Neural cell (in vitro differentiated cells): Measurements from ENCODE around the gene NOPCHAP1. TPM values are rescaled to one million over a fixed set of nuclear protein-coding genes. Genes with fewer than 3 reads are reported as not detected.

Experiments
- H2AFZ ChIP-seq: fragments of 200-600, 300-800 bp; sonication (generic), shearing (Covaris generic); 2 replicates; pipeline ENCODE4 v1.6.0; 2014; ENCODE audit warnings: low read depth, mild to moderate bottlenecking, antibody characterized with exemption, low read length, moderate library complexity
- H3F3A ChIP-seq: fragments of 200-600 bp; shearing (Covaris generic); 2 replicates; pipeline ENCODE4 v1.6.1; 2016; ENCODE audit warnings: mild to moderate bottlenecking, moderate library complexity, mixed read lengths, antibody characterized with exemption, low read length; ENCODE audit not compliant: insufficient read depth, poor library complexity, severe bottlenecking
- H3K27ac ChIP-seq: fragments of 200-600, 300-800 bp; sonication (generic), shearing (Covaris generic); 2 replicates; pipeline ENCODE4 v1.5.1; 2014; ENCODE audit warnings: mild to moderate bottlenecking, low read length, moderate library complexity
- H3K27me3 ChIP-seq: fragments of 300-800, 200-600 bp; sonication (generic), shearing (Covaris generic); 2 replicates; pipeline ENCODE4 v1.6.0; 2014; ENCODE audit warnings: mild to moderate bottlenecking, low read depth, low read length, moderate library complexity; ENCODE audit not compliant: insufficient read depth
- H3K36me3 ChIP-seq: fragments of 300-800, 200-600 bp; sonication (generic), shearing (Covaris generic); 2 replicates; pipeline ENCODE4 v1.5.1; 2014; ENCODE audit warnings: mild to moderate bottlenecking, antibody characterized with exemption, low read length, moderate library complexity; ENCODE audit not compliant: insufficient read depth
- H3K4me2 ChIP-seq: fragments of 300-800, 200-600 bp; sonication (generic), shearing (Covaris generic); 2 replicates; pipeline ENCODE4 v1.6.0; 2014; ENCODE audit warnings: mild to moderate bottlenecking, low read length
- H3K4me3 ChIP-seq: fragments of 300-800, 200-600 bp; sonication (generic), shearing (Covaris generic); 2 replicates; pipeline ENCODE4 v1.5.1; 2014; ENCODE audit warnings: mild to moderate bottlenecking, low read length, moderate library complexity
- H3K79me2 ChIP-seq: fragments of 200-600 bp; shearing (Covaris generic); replicated peaks from 2 replicates; pipeline ENCODE4 v1.6.0; 2014; ENCODE audit warnings: mild to moderate bottlenecking, low read length, moderate library complexity; ENCODE audit not compliant: insufficient read depth
- H3K9ac ChIP-seq: fragments of 300-800, 200-600 bp; sonication (generic), shearing (Covaris generic); 2 replicates; pipeline ENCODE4 v1.6.1; 2016; ENCODE audit warnings: mild to moderate bottlenecking, low read length, mixed read lengths
- H3K9me2 ChIP-seq: fragments of 200-600 bp; shearing (Covaris generic); 2 replicates; pipeline ENCODE4 v1.6.1; 2016; ENCODE audit warnings: mild to moderate bottlenecking, low read length, mixed read lengths; ENCODE audit not compliant: insufficient read depth
- H3K9me3 ChIP-seq: fragments of 200-600, 300-800 bp; sonication (generic), shearing (Covaris generic); 2 replicates; pipeline ENCODE4 v1.6.1; 2016; ENCODE audit warnings: mild to moderate bottlenecking, mixed run types, low read length, moderate library complexity, mixed read lengths
- H4K20me1 ChIP-seq: fragments of 200-600 bp; shearing (Covaris generic); 2 replicates; pipeline ENCODE4 v1.6.1; 2016; ENCODE audit warnings: mild to moderate bottlenecking, mixed run types; ENCODE audit not compliant: insufficient read depth
- EP300 ChIP-seq: fragments of 450-650 bp; conservative IDR thresholded peaks from 2 replicates; pipeline ENCODE4 v1.6.1; 2014; ENCODE audit warnings: antibody characterized with exemption, mild to moderate bottlenecking, moderate library complexity; ENCODE audit not compliant: poor library complexity, severe bottlenecking
- EZH2 ChIP-seq: fragments of 200-600, 300-800 bp; shearing (Covaris generic), sonication (generic); IDR thresholded peaks from 2 replicates; pipeline ENCODE4 v1.6.1; 2014; ENCODE audit warnings: antibody characterized with exemption, low read length, borderline replicate concordance, mild to moderate bottlenecking; ENCODE audit not compliant: insufficient read depth, poor library complexity, severe bottlenecking
- MXI1 ChIP-seq: fragments of 450-650 bp; conservative IDR thresholded peaks from 2 replicates; pipeline ENCODE4 v1.6.1; 2014; ENCODE audit warnings: antibody characterized with exemption, mild to moderate bottlenecking; ENCODE audit not compliant: poor library complexity, severe bottlenecking
- POLR2AphosphoS5 ChIP-seq: IDR thresholded peaks from 2 replicates; pipeline ENCODE4 v1.6.1; 2012
- RAD21 ChIP-seq: fragments of 450-650 bp; conservative IDR thresholded peaks from 2 replicates; pipeline ENCODE4 v1.6.1; 2014; ENCODE audit warnings: antibody characterized with exemption, mild to moderate bottlenecking, moderate library complexity
- SMC3 ChIP-seq: fragments of 450-650 bp; conservative IDR thresholded peaks from 2 replicates; pipeline ENCODE4 v1.6.1; 2014; ENCODE audit warnings: antibody characterized with exemption, mild to moderate bottlenecking, moderate library complexity; ENCODE audit not compliant: poor library complexity
- TAF1 ChIP-seq: IDR thresholded peaks from 2 replicates; pipeline ENCODE4 v1.6.1; 2012; ENCODE audit warnings: low read depth
- polyA minus RNA-seq: library from RNA; depleted of rRNA, polyadenylated mRNA; stranded (reverse); fragments of >200 nt; gene quantifications from 2 replicates; pipeline ENCODE4 v1.2.3, GENCODE V29; 2014
- polyA plus RNA-seq: library from polyadenylated mRNA; depleted of rRNA; stranded (reverse); fragments of >200 nt; gene quantifications from 2 replicates; pipeline ENCODE4 v1.2.3, GENCODE V29; 2014
- TF ChIP-seq, protein P1 (sequence below): IDR thresholded peaks from 2 replicates; pipeline ENCODE4 v1.6.1; 2012; ENCODE audit warnings: borderline replicate concordance
- TF ChIP-seq, protein P2 (sequence below): fragments of 450-650 bp; IDR thresholded peaks from 2 replicates; pipeline ENCODE4 v1.5.1; 2014; ENCODE audit warnings: antibody characterized with exemption, mild to moderate bottlenecking, moderate library complexity; ENCODE audit not compliant: poor library complexity, severe bottlenecking

NOPCHAP1 gene
- 10.0 and 12.0 TPM in 2 replicates for polyA plus RNA-seq
- 23.1 and 28.6 TPM in 2 replicates for polyA minus RNA-seq

DNA sequence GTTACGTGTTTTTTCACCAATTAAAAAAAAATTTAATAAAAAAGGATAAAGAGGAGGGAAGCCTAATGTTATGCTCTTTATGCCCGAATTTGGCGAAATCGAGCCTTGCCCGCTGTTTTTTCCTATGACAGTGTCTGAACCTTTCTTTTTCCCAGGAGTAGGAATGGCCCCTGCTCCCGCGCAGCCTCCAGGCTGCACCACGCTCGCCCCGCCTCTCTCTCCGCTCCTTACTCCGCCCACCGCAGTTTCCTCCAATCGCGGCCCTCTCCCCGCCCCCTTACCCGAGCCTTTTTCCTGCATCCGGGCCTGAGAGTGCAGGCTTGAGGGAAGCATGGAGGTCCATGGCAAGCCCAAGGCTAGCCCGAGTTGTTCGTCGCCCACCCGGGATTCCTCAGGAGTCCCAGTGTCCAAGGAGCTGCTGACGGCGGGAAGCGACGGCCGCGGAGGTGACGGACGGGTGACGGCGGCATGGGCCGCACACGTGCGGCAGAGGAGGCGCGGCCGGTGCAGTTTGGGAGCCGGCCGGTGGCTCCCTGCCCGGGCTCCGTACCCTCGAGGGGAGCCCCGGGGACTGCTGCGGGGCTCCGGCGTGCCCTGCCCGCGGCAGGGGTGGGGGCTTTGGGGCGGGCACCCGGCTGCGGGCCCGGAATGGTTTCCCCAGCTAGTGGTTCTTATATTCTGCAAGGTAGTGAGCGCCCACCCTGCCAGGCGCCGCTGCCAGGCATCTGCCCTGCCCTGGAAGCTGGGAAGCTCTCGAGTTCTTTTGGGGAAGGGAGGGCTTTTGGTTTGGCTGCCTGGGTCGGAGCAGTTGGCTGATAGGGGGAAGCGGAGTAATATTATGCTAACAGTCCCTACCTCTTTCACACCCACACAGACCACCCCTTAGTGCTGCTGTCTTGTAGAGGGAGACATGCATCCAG, at the start of gene NOPCHAP1:
NOPCHAP1 (plus strand) TSS at position 295 of the 920 bp plus-strand sequence; CDS start at position 332, 37 bp downstream.
- no peaks in the 10 kb centered on the region for H3K9me2 ChIP-seq
- H3K9ac ChIP-seq, result peak within 1 kb of the TSS; percentile 66
- peak within 1 kb of the TSS; percentile 52 for H2AFZ ChIP-seq
- no peaks in the 10 kb centered on the region for H3K36me3 ChIP-seq
- no peaks in the 10 kb centered on the region for H3K9me3 ChIP-seq
- no peaks in the 10 kb centered on the region for H3F3A ChIP-seq
- peaks cover 27% of the 10 kb centered on the region for H3K79me2 ChIP-seq
- H3K27me3 ChIP-seq, result no peaks in the 10 kb centered on the region
- peak within 1 kb of the TSS; percentile 71 for H3K4me3 ChIP-seq
- no peaks in the 10 kb centered on the region for H4K20me1 ChIP-seq
- peak within 1 kb of the TSS; percentile 86 for H3K4me2 ChIP-seq
- TF ChIP-seq, protein P1, sequence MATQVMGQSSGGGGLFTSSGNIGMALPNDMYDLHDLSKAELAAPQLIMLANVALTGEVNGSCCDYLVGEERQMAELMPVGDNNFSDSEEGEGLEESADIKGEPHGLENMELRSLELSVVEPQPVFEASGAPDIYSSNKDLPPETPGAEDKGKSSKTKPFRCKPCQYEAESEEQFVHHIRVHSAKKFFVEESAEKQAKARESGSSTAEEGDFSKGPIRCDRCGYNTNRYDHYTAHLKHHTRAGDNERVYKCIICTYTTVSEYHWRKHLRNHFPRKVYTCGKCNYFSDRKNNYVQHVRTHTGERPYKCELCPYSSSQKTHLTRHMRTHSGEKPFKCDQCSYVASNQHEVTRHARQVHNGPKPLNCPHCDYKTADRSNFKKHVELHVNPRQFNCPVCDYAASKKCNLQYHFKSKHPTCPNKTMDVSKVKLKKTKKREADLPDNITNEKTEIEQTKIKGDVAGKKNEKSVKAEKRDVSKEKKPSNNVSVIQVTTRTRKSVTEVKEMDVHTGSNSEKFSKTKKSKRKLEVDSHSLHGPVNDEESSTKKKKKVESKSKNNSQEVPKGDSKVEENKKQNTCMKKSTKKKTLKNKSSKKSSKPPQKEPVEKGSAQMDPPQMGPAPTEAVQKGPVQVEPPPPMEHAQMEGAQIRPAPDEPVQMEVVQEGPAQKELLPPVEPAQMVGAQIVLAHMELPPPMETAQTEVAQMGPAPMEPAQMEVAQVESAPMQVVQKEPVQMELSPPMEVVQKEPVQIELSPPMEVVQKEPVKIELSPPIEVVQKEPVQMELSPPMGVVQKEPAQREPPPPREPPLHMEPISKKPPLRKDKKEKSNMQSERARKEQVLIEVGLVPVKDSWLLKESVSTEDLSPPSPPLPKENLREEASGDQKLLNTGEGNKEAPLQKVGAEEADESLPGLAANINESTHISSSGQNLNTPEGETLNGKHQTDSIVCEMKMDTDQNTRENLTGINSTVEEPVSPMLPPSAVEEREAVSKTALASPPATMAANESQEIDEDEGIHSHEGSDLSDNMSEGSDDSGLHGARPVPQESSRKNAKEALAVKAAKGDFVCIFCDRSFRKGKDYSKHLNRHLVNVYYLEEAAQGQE, result peak; percentile 16
- TF ChIP-seq POLR2AphosphoS5 (peak; percentile 80), TAF1 (peak; percentile 70), MXI1 (peak; percentile 98), SMC3 (peak; percentile 49), RAD21 (peak; percentile 47), EP300 (no peak), EZH2 (no peak)
- TF ChIP-seq, protein P2, sequence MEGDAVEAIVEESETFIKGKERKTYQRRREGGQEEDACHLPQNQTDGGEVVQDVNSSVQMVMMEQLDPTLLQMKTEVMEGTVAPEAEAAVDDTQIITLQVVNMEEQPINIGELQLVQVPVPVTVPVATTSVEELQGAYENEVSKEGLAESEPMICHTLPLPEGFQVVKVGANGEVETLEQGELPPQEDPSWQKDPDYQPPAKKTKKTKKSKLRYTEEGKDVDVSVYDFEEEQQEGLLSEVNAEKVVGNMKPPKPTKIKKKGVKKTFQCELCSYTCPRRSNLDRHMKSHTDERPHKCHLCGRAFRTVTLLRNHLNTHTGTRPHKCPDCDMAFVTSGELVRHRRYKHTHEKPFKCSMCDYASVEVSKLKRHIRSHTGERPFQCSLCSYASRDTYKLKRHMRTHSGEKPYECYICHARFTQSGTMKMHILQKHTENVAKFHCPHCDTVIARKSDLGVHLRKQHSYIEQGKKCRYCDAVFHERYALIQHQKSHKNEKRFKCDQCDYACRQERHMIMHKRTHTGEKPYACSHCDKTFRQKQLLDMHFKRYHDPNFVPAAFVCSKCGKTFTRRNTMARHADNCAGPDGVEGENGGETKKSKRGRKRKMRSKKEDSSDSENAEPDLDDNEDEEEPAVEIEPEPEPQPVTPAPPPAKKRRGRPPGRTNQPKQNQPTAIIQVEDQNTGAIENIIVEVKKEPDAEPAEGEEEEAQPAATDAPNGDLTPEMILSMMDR, result no peak
- H3K27ac ChIP-seq, result peak within 1 kb of the TSS; percentile 51

GRCh38 chr12:104938371-104938770, 47.7 kb upstream of the NOPCHAP1 start:
- Histone ChIP-seq H3K9ac (no peak overlapping the region), H3K4me3 (no peak overlapping the region), H2AFZ (no peak overlapping the region), H3K27me3 (no peaks in the 10 kb centered on the region), H4K20me1 (no peaks in the 10 kb centered on the region), H3F3A (no peaks in the 10 kb centered on the region), H3K27ac (no peak overlapping the region), H3K9me2 (no peaks in the 10 kb centered on the region), H3K9me3 (no peaks in the 10 kb centered on the region), H3K36me3 (no peaks in the 10 kb centered on the region), H3K79me2 (peaks cover 4% of the 10 kb centered on the region), H3K4me2 (no peak overlapping the region)
- TF ChIP-seq, protein P1, result no peak
- TF ChIP-seq MXI1, result no peak
